Measurements from ENCODE around the gene WNT3. TPM values are rescaled to one million over a fixed set of nuclear protein-coding genes. Genes with fewer than 3 reads are reported as not detected.

WNT3 gene
- total RNA-seq, 1 experiment from 2014 or later = 8.8 TPM

- Mint-ChIP-seq H3K27ac (ENCODE audit: unreplicated experiment) (no peak overlapping the region), H3K4me3 (ENCODE audit: unreplicated experiment) (no peak overlapping the region), H3K36me3 (ENCODE audit: insufficient read depth, unreplicated experiment) (no peaks in the 10 kb centered on the region), H3K27me3 (ENCODE audit: insufficient read depth, unreplicated experiment) (no peaks in the 10 kb centered on the region), H3K9me3 (ENCODE audit: unreplicated experiment) (no peaks in the 10 kb centered on the region), H3K4me1 (ENCODE audit: low read depth, unreplicated experiment) (peaks cover 7% of the 10 kb centered on the region)
- H3K9me3 ChIP-seq = no peaks in the 10 kb centered on the region
- no peak for DNase-seq
- no peaks in the 10 kb centered on the region for H3K4me1 ChIP-seq
- TF ChIP-seq, protein P1, sequence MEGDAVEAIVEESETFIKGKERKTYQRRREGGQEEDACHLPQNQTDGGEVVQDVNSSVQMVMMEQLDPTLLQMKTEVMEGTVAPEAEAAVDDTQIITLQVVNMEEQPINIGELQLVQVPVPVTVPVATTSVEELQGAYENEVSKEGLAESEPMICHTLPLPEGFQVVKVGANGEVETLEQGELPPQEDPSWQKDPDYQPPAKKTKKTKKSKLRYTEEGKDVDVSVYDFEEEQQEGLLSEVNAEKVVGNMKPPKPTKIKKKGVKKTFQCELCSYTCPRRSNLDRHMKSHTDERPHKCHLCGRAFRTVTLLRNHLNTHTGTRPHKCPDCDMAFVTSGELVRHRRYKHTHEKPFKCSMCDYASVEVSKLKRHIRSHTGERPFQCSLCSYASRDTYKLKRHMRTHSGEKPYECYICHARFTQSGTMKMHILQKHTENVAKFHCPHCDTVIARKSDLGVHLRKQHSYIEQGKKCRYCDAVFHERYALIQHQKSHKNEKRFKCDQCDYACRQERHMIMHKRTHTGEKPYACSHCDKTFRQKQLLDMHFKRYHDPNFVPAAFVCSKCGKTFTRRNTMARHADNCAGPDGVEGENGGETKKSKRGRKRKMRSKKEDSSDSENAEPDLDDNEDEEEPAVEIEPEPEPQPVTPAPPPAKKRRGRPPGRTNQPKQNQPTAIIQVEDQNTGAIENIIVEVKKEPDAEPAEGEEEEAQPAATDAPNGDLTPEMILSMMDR (IDR thresholded peaks at IDR 0.05; ENCODE audit: insufficient read depth in 1 of 2, low read depth in 1 of 2, low read length in 1 of 2, severe bottlenecking in 1 of 2, unreplicated experiment in 1 of 2) = no peak
- ChIA-PET CTCF (interaction anchor here (0.6 kb wide), 1 partner anchor 46 kb away, joined by 3 read pairs; no protein-coding TSS in a partner anchor), POLR2A (no interaction called here)
- H3K27me3 ChIP-seq (replicated peaks; ENCODE audit: control insufficient read depth, insufficient read depth, low read length) = no peaks in the 10 kb centered on the region
- no TSS peak for BruUV-seq (replicated peaks)
- H3K4me3 ChIP-seq (ENCODE audit: low read depth, low read length) = no peak overlapping the region
- H3K36me3 ChIP-seq (ENCODE audit: control insufficient read depth, insufficient read depth, low read length) = no peaks in the 10 kb centered on the region
- intact Hi-C loops (cut with micrococcal nuclease; ENCODE audit: unreplicated experiment) = no loop called here
Measured at GRCh38 chr17:46777943-46778915, 40.3 kb downstream of the WNT3 start.

- Mint-ChIP-seq H3K36me3 (ENCODE audit: insufficient read depth, unreplicated experiment) (peaks cover 6% of the 10 kb centered on the region), H3K4me3 (ENCODE audit: unreplicated experiment) (no peak overlapping the region), H3K4me1 (ENCODE audit: low read depth, unreplicated experiment) (no peaks in the 10 kb centered on the region), H3K27ac (ENCODE audit: unreplicated experiment) (no peak overlapping the region), H3K27me3 (ENCODE audit: insufficient read depth, unreplicated experiment) (no peaks in the 10 kb centered on the region), H3K9me3 (ENCODE audit: unreplicated experiment) (no peaks in the 10 kb centered on the region)
- intact Hi-C loops (cut with micrococcal nuclease; ENCODE audit: unreplicated experiment) = no loop called here
- TF ChIP-seq, protein P1 (IDR thresholded peaks at IDR 0.05; ENCODE audit: insufficient read depth in 1 of 2, low read depth in 1 of 2, low read length in 1 of 2, severe bottlenecking in 1 of 2, unreplicated experiment in 1 of 2) = no peak
- DNase-seq = no peak
- ChIA-PET CTCF (no interaction called here), POLR2A (no interaction called here)
- H3K9me3 ChIP-seq = no peaks in the 10 kb centered on the region
- no TSS peak for BruUV-seq (replicated peaks)
- no peaks in the 10 kb centered on the region for H3K27me3 ChIP-seq (replicated peaks; ENCODE audit: control insufficient read depth, insufficient read depth, low read length)
- no peaks in the 10 kb centered on the region for H3K36me3 ChIP-seq (ENCODE audit: control insufficient read depth, insufficient read depth, low read length)
- no peak overlapping the region for H3K4me3 ChIP-seq (ENCODE audit: low read depth, low read length)
- H3K4me1 ChIP-seq = peaks cover 6% of the 10 kb centered on the region
Measured at GRCh38 chr17:46776298-46777005, 42.0 kb downstream of the WNT3 start.

GRCh38 chr17:46774108-46774737 is 44.3 kb downstream of the WNT3 start:
- no peak overlapping the region for H3K27ac Mint-ChIP-seq (ENCODE audit: unreplicated experiment)
- H3K4me3 ChIP-seq (ENCODE audit: low read depth, low read length) = no peak overlapping the region

More at GRCh38 chr17:46774108-46774737, 44.3 kb downstream of the WNT3 start:
- Mint-ChIP-seq H3K4me1 (ENCODE audit: low read depth, unreplicated experiment) (no peaks in the 10 kb centered on the region), H3K36me3 (ENCODE audit: insufficient read depth, unreplicated experiment) (peaks cover 6% of the 10 kb centered on the region), H3K27me3 (ENCODE audit: insufficient read depth, unreplicated experiment) (no peaks in the 10 kb centered on the region), H3K9me3 (ENCODE audit: unreplicated experiment) (no peaks in the 10 kb centered on the region), H3K4me3 (ENCODE audit: unreplicated experiment) (no peak overlapping the region)
- peaks cover 19% of the 10 kb centered on the region for H3K4me1 ChIP-seq
- POLR2A ChIA-PET = no interaction called here
- CTCF ChIA-PET = no interaction called here
- intact Hi-C loops (cut with micrococcal nuclease; ENCODE audit: unreplicated experiment) = no loop called here
- TF ChIP-seq, protein P1 (IDR thresholded peaks at IDR 0.05; ENCODE audit: insufficient read depth in 1 of 2, low read depth in 1 of 2, low read length in 1 of 2, severe bottlenecking in 1 of 2, unreplicated experiment in 1 of 2) = no peak
- no peaks in the 10 kb centered on the region for H3K9me3 ChIP-seq
- BruUV-seq (replicated peaks) = no TSS peak
- DNase-seq = peak in 1 of 2 experiments; percentile 23
- H3K27me3 ChIP-seq (replicated peaks; ENCODE audit: control insufficient read depth, insufficient read depth, low read length) = no peaks in the 10 kb centered on the region
- H3K36me3 ChIP-seq (ENCODE audit: control insufficient read depth, insufficient read depth, low read length) = no peaks in the 10 kb centered on the region
